Upper lobe of left lung (tissue), 4 donors: Measurements from ENCODE around the gene IGSF21.

Experiments used
- CTCF ChIP-seq, 6 experiments: fragments of 450-650 bp in 4 of 6; fragments of 200-600 bp in 2 of 6; sonication (generic) in 2 of 6; IDR thresholded peaks; one replicate each; pipeline ENCODE4 v1.5.1; 2016 to 2019; ENCODE audit warnings: antibody characterized with exemption in 6 of 6
- EP300 ChIP-seq, 4 donors: sonication (generic); formaldehyde crosslinking; IDR thresholded peaks; one replicate each; pipeline ENCODE4 v1.5.1; 2017; ENCODE audit warnings: antibody characterized with exemption in 4 of 4, control low read depth in 2 of 4
- POLR2A ChIP-seq, 4 donors: fragments of 450-650 bp; IDR thresholded peaks; one replicate each; pipeline ENCODE4 v1.5.1; 2016 to 2017; ENCODE audit warnings: antibody characterized with exemption in 4 of 4, mild to moderate bottlenecking in 2 of 4
- POLR2AphosphoS5 ChIP-seq, 2 donors: sonication (generic); formaldehyde crosslinking; IDR thresholded peaks; one replicate each; pipeline ENCODE4 v1.5.1; 2017; ENCODE audit warnings: antibody characterized with exemption in 2 of 2

GRCh38 chr1:18256282-18257235 lies 149.0 kb downstream of the IGSF21 start:
- TF ChIP-seq POLR2A (IDR thresholded peaks at IDR 0.05) (no peak), POLR2AphosphoS5 (IDR thresholded peaks at IDR 0.05) (no peak), CTCF (IDR thresholded peaks at IDR 0.05) (no peak), EP300 (IDR thresholded peaks at IDR 0.05) (no peak)
